GM10266 (cell line): ENCODE measurements around the gene NLK.
"Not testable (repeated sequence)": the region's sequence is repeated elsewhere in the genome, so short reads cannot be mapped to it uniquely, and the experiment has no call there.

ENCODE experiments used
- DNase-seq: peaks from one replicate; pipeline ENCODE4 v3.0.0; 2012; ENCODE audit errors: extremely low spot score
- TF ChIP-seq, protein P1 (sequence below): IDR thresholded peaks from 2 replicates; pipeline ENCODE4 v1.5.1; 2012; ENCODE audit warnings: mild to moderate bottlenecking, low read depth; ENCODE audit not compliant: control insufficient read depth, insufficient read depth; ENCODE audit errors: missing control alignments

The NLK gene

DNA sequence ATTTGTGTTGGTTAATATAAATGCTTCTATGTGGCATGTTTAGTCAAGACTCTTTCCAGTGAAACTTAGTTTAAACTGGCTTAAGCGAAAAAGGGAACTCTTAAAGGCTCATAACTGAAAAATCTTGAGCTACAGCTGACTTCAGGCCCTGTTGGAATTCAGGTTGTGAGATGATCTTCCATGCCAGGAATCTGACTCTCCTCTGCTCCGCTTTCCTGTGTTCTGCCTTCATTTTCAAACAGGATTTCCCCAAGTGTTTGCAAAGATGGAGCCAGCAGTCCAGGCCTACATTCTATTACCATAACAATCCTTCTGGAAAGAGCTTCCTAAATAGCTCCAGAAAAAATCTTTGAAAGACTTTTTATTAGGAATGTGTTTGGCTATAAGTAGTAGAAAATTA, 134.9 kb downstream of the NLK start:
- TF ChIP-seq, protein P1, sequence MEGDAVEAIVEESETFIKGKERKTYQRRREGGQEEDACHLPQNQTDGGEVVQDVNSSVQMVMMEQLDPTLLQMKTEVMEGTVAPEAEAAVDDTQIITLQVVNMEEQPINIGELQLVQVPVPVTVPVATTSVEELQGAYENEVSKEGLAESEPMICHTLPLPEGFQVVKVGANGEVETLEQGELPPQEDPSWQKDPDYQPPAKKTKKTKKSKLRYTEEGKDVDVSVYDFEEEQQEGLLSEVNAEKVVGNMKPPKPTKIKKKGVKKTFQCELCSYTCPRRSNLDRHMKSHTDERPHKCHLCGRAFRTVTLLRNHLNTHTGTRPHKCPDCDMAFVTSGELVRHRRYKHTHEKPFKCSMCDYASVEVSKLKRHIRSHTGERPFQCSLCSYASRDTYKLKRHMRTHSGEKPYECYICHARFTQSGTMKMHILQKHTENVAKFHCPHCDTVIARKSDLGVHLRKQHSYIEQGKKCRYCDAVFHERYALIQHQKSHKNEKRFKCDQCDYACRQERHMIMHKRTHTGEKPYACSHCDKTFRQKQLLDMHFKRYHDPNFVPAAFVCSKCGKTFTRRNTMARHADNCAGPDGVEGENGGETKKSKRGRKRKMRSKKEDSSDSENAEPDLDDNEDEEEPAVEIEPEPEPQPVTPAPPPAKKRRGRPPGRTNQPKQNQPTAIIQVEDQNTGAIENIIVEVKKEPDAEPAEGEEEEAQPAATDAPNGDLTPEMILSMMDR: no peak
- DNase-seq: no peak

DNA sequence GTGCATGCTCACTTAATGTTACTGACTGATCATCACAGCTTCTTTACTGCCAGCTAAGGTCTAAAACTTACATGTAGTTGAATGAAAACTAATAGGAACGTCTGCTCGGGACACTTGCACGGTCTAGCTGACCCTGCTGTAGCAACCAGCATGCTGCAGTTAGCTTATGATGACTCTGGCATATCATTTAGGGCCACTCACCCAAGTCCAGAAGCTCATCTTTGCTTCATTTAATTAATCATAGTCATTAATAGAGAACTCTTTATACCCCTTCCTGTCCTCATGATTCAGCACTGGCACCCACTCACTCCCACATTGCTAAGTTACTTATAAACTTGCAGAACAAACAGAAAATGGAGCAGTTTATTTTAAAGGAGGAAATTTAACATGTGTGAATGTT, 136.3 kb downstream of the NLK start:
- DNase-seq: no peak
- TF ChIP-seq, protein P1: no peak

DNA sequence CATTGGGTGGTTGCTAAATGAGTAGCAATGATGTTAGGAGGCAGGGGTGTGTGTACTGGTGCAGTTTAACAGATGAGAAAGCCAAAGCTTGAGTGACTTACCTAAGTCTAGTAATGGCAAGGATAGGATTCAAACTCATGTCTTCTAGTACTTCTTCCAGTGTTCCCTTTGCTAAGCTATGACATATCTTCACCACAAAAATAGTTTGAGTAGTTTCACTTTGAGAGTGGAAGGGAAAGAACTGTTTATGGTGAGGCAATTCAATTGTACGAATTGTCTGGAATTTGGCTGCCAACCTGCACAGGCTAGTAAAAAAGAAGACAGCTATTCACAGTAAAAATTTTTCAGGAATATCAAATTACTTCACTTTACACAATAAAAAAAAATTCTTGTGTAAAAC, 138.0 kb downstream of the NLK start:
- no peak for DNase-seq
- TF ChIP-seq, protein P1: no peak

DNA sequence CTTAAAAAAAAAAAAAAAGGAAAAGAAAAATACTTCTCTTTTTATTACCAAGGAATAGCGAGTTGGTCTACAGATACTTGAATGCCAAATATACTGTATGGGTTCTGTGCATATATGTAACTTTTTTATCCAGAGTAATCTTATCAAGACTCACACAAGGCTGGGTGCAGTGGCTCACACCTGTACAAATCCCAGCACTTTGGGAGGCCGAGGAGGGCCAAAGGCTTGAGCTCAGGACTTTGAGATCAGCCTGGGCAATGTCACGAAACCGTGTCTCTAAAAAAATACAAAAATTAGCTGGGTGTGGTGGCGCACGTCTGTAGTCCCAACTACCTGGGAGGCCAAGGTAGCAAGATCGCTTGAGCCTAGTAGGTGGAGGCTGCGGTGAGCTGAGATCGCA, 139.1 kb downstream of the NLK start:
- DNase-seq: no peak

DNA sequence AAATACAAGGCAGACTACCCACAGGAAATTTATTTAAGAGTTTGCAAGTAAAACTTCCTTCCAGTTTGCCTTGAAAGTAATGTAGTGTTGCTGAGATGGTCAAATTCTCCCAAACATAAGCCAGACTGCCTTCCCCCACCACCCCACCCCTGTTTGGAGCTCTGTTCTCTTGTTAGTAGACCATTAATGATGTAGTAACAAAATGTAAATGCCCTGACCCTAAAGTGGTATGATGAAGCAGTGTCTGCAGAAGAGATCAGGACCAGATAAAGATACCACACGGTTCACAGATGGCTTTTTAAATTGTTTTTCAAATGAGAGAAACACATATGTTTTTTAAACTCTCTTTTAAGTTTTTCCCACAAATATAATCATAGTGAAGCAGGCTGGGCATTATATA, 140.1 kb downstream of the NLK start:
- TF ChIP-seq, protein P1: no peak

More for the DNA sequence above, 139.1 kb downstream of the NLK start:
- TF ChIP-seq, protein P1: no peak

DNA sequence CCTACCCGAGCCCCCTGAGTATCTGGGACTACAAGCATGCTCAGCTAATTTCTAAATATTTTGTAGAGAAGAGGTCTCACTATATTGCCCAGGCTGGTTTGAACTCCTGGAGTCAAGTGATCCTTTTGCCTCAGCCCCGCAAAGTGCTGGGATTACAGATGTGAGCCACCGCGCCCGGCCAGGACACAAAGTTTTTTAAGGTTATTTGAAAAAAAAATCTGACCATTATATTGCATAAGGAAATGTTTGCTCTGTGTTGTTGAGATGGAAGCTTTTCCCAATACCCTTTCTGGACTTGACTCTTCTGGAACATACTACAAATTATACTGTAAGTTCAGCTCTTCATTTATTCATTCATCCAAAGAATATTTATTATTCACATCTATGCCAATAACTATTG, 143.2 kb downstream of the NLK start:
- no peak for DNase-seq
- TF ChIP-seq, protein P1: no peak

More for the DNA sequence above, 140.1 kb downstream of the NLK start:
- DNase-seq: no peak

DNA sequence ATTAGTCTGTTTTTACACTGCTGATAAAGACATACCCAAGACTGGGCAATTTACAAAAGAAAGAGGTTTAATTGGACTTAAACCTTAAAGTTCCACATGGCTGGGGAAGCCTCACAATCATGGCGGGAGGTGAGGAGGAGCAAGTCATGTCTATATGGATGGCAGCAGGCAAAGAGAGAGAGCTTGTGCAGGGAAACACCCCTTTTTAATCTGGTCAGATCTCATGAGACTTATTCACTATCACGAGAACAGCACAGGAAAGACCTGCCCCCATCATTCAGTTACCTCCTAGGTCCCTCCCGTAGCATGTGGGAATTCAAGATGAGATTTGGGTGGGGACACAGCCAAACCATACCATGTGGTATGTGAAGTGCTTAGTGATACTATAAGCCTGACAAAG, 144.0 kb downstream of the NLK start:
- DNase-seq: not testable (repeated sequence)

DNA sequence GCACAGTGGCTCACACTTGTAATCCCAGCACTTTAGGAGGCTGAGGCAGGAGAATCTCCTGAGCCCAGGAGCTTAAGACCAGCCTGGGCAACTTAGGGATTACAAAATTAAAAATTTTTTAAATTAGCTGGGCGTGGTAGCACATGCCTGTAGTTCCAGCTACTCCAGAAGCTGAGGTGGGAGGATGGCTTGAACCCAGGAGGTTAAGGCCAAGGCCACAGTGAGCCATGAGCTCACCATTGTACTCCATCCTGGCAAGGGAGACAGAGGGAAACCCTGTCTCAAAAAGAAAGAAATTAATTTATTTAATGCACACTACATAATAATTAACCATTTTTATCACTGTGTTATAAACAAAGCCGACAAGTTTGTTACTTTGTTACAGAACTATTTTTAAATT, 145.5 kb downstream of the NLK start:
- DNase-seq: no peak
- TF ChIP-seq, protein P1: no peak
